H9 (cell line): ENCODE measurements around the gene SCN10A. TPM values are rescaled to one million over a fixed set of nuclear protein-coding genes. Genes with fewer than 3 reads are reported as not detected.

Source experiments
- DNase-seq: peaks from one replicate; pipeline ENCODE4 v3.0.0-alpha.2; 2017
- H2AFZ ChIP-seq: one replicate; pipeline ENCODE4 v1.6.1; 2013; ENCODE audit warnings: mild to moderate bottlenecking, low read length, control low read depth, moderate library complexity
- H2AK5ac ChIP-seq: 2 replicates; pipeline ENCODE4 v1.6.1; 2013; ENCODE audit warnings: low read length, control low read depth, mixed read lengths; ENCODE audit not compliant: insufficient read length
- H2BK120ac ChIP-seq: one replicate; pipeline ENCODE4 v1.6.1; 2013; ENCODE audit warnings: low read depth, mild to moderate bottlenecking, low read length, control low read depth, inconsistent platforms; ENCODE audit not compliant: poor library complexity, severe bottlenecking
- H2BK12ac ChIP-seq: 2 replicates; pipeline ENCODE4 v1.6.1; 2013; ENCODE audit warnings: low read length, control low read depth, mixed read lengths, low read depth; ENCODE audit not compliant: insufficient read length
- H2BK15ac ChIP-seq: 2 replicates; pipeline ENCODE4 v1.6.1; 2013; ENCODE audit warnings: low read depth, low read length, control low read depth
- H2BK20ac ChIP-seq: one replicate; pipeline ENCODE4 v1.6.1; 2013; ENCODE audit warnings: low read depth, mild to moderate bottlenecking, low read length, control low read depth, inconsistent platforms; ENCODE audit not compliant: poor library complexity, severe bottlenecking
- H2BK5ac ChIP-seq: 2 replicates; pipeline ENCODE4 v1.6.1; 2013; ENCODE audit warnings: low read length, control low read depth, mixed read lengths; ENCODE audit not compliant: insufficient read length
- H3K14ac ChIP-seq: 2 replicates; pipeline ENCODE4 v1.6.1; 2013; ENCODE audit warnings: low read length, control low read depth; ENCODE audit not compliant: insufficient read depth
- H3K18ac ChIP-seq: 2 replicates; pipeline ENCODE4 v1.6.1; 2013; ENCODE audit warnings: low read depth, mild to moderate bottlenecking, mixed read lengths, low read length, control low read depth; ENCODE audit not compliant: insufficient read length
- H3K23ac ChIP-seq: 2 replicates; pipeline ENCODE4 v1.6.1; 2013; ENCODE audit warnings: low read length, control low read depth, mixed read lengths, low read depth; ENCODE audit not compliant: insufficient read length
- H3K23me2 ChIP-seq: 2 replicates; pipeline ENCODE4 v1.6.1; 2013; ENCODE audit warnings: low read depth, mild to moderate bottlenecking, mixed read lengths, low read length, control low read depth; ENCODE audit not compliant: insufficient read length, poor library complexity, severe bottlenecking
- H3K27ac ChIP-seq: 2 replicates; pipeline ENCODE4 v1.5.1; 2013; ENCODE audit warnings: low read length, control low read depth, mixed read lengths, low read depth; ENCODE audit not compliant: insufficient read length
- H3K27me3 ChIP-seq: 2 replicates; pipeline ENCODE4 v1.6.1; 2013; ENCODE audit warnings: low read length, control low read depth, inconsistent platforms; ENCODE audit not compliant: insufficient read depth
- H3K4ac ChIP-seq: 2 replicates; pipeline ENCODE4 v1.6.1; 2013; ENCODE audit warnings: low read depth, mild to moderate bottlenecking, control low read depth, inconsistent platforms, low read length, moderate library complexity
- H3K4me1 ChIP-seq: 2 replicates; pipeline ENCODE4 v1.6.1; 2013; ENCODE audit warnings: low read length, control low read depth, inconsistent platforms; ENCODE audit not compliant: insufficient read depth
- H3K4me2 ChIP-seq: 2 replicates; pipeline ENCODE4 v1.6.1; 2013; ENCODE audit warnings: low read length, control low read depth, mixed read lengths; ENCODE audit not compliant: insufficient read length, insufficient read depth
- H3K56ac ChIP-seq: 2 replicates; pipeline ENCODE4 v1.6.1; 2013; ENCODE audit warnings: low read depth, mild to moderate bottlenecking, mixed read lengths, low read length, control low read depth; ENCODE audit not compliant: insufficient read length
- H3K79me1 ChIP-seq: 2 replicates; pipeline ENCODE4 v1.6.1; 2013; ENCODE audit warnings: low read depth, mild to moderate bottlenecking, moderate library complexity, low read length, control low read depth, inconsistent platforms; ENCODE audit not compliant: insufficient read depth, poor library complexity, severe bottlenecking
- H3K79me2 ChIP-seq: 2 replicates; pipeline ENCODE4 v1.6.1; 2013; ENCODE audit warnings: low read length, control low read depth, inconsistent platforms; ENCODE audit not compliant: insufficient read depth
- H3K9ac ChIP-seq: 2 replicates; pipeline ENCODE4 v1.6.1; 2013; ENCODE audit warnings: low read length, control low read depth, mixed read lengths; ENCODE audit not compliant: insufficient read length; ENCODE audit errors: extremely low read depth
- H3K9me3 ChIP-seq: one replicate; pipeline ENCODE4 v1.6.1; 2013; ENCODE audit warnings: low read depth, low read length, inconsistent platforms; ENCODE audit not compliant: control insufficient read depth
- H3T11ph ChIP-seq: one replicate; pipeline ENCODE4 v1.6.1; 2013; ENCODE audit warnings: mild to moderate bottlenecking, low read length, control low read depth, inconsistent platforms
- H4K20me1 ChIP-seq: one replicate; pipeline ENCODE4 v1.6.1; 2013; ENCODE audit not compliant: control insufficient read depth, insufficient read length, insufficient read depth
- H4K5ac ChIP-seq: 2 replicates; pipeline ENCODE4 v1.6.1; 2013; ENCODE audit warnings: low read depth, mild to moderate bottlenecking, mixed read lengths, low read length, control low read depth; ENCODE audit not compliant: insufficient read length
- H4K8ac ChIP-seq: replicated peaks from 2 replicates; pipeline ENCODE4 v1.6.1; 2013; ENCODE audit warnings: low read length, control low read depth, mixed read lengths, low read depth; ENCODE audit not compliant: insufficient read length
- H4K91ac ChIP-seq: 2 replicates; pipeline ENCODE4 v1.6.1; 2013; ENCODE audit warnings: low read depth, mild to moderate bottlenecking, moderate library complexity, mixed read lengths, low read length, control low read depth; ENCODE audit not compliant: insufficient read length
- H3K27ac Mint-ChIP-seq, 3 experiments: 2 replicates in 2 of 3; 3 replicates in 1 of 3; pipeline ENCODE4 v1.8.0; 2020 to 2021; ENCODE audit warnings: mixed read lengths in 3 of 3, mild to moderate bottlenecking in 1 of 3, moderate library complexity in 1 of 3
- H3K27me3 Mint-ChIP-seq: 2 replicates; pipeline ENCODE4 v1.8.0; 2021; ENCODE audit warnings: low read depth, mild to moderate bottlenecking, moderate library complexity, mixed read lengths
- H3K36me3 Mint-ChIP-seq, 3 experiments: 2 replicates in 2 of 3; 3 replicates in 1 of 3; pipeline ENCODE4 v1.8.0; 2020 to 2021; ENCODE audit warnings: low read depth in 3 of 3, mixed read lengths in 3 of 3; ENCODE audit not compliant: insufficient read depth in 1 of 3
- H3K4me1 Mint-ChIP-seq, 2 experiments: 2 replicates each; pipeline ENCODE4 v1.8.0; 2020; ENCODE audit warnings: mixed read lengths in 2 of 2
- H3K4me3 Mint-ChIP-seq, 2 experiments: 2 replicates in 1 of 2; 3 replicates in 1 of 2; pipeline ENCODE4 v1.8.0; 2020 to 2021; ENCODE audit warnings: mild to moderate bottlenecking in 2 of 2, mixed read lengths in 2 of 2, moderate library complexity in 1 of 2
- H3K9me3 Mint-ChIP-seq, 2 experiments: 2 replicates in 1 of 2; 3 replicates in 1 of 2; pipeline ENCODE4 v1.8.0; 2020; ENCODE audit warnings: mild to moderate bottlenecking in 2 of 2, mixed read lengths in 2 of 2, moderate library complexity in 1 of 2
- CTCF ChIP-seq: fragments of 200-600 bp; sonication (generic); conservative IDR thresholded peaks from 3 replicates; pipeline ENCODE4 v1.8.0; 2021; ENCODE audit warnings: antibody characterized with exemption, mild to moderate bottlenecking
- WGBS: extraction: QIAGEN DNeasy Blood & Tissue Kit; methylation state at CpG from one replicate; pipeline ENCODE4 v1.1.7; 2013; ENCODE audit warnings: missing lambda C conversion rate, low lambda C conversion rate, mixed read lengths; ENCODE audit not compliant: insufficient read length; ENCODE audit errors: extremely low coverage; 5-methylcytosine and 5-hydroxymethylcytosine counted together
- total RNA-seq: library from RNA; stranded (reverse); gene quantifications from 2 replicates; pipeline ENCODE4 v1.2.1, GENCODE V29; 2021

SCN10A gene
- total RNA-seq, 1 experiment from 2014 or later, result not detected

- H2BK15ac ChIP-seq, result no peak overlapping the region
- H3K79me2 ChIP-seq, result no peaks in the 10 kb centered on the region
- no peak overlapping the region for H4K91ac ChIP-seq
- H3K27me3 ChIP-seq, result no peaks in the 10 kb centered on the region
- no peaks in the 10 kb centered on the region for H3K9me3 Mint-ChIP-seq
- no peak overlapping the region for H3K18ac ChIP-seq
- H3K56ac ChIP-seq, result no peak overlapping the region
- no peak overlapping the region for H2AK5ac ChIP-seq
- no peak overlapping the region for H3K23ac ChIP-seq
- no peak overlapping the region for H3T11ph ChIP-seq
- no peak overlapping the region for H3K4me3 Mint-ChIP-seq
- H2AFZ ChIP-seq, result no peak overlapping the region
- TF ChIP-seq CTCF, result peak; percentile 56; the same call in 2 of the 3 replicates
- H3K23me2 ChIP-seq, result no peaks in the 10 kb centered on the region
- H2BK20ac ChIP-seq, result no peak overlapping the region
- H3K14ac ChIP-seq, result no peak overlapping the region
- H3K4me1 ChIP-seq, result no peaks in the 10 kb centered on the region
- no peaks in the 10 kb centered on the region for H3K9me3 ChIP-seq
- no peaks in the 10 kb centered on the region; the same call in 1 of the 2 replicates for H3K27me3 Mint-ChIP-seq
- H3K27ac Mint-ChIP-seq, result no peak overlapping the region
- H3K9ac ChIP-seq, result no peak overlapping the region
- WGBS, result no CpG with 5 or more reads among the region's 2 CpGs
- H3K36me3 Mint-ChIP-seq, result no peaks in the 10 kb centered on the region
- H3K79me1 ChIP-seq, result no peaks in the 10 kb centered on the region
- no peak overlapping the region for H4K5ac ChIP-seq
- H4K8ac ChIP-seq, result no peak overlapping the region
- H3K4me2 ChIP-seq, result no peak overlapping the region
- H4K20me1 ChIP-seq, result no peaks in the 10 kb centered on the region
- no peak overlapping the region for H2BK120ac ChIP-seq
- H3K27ac ChIP-seq, result no peak overlapping the region
- DNase-seq, result no peak
- H3K4ac ChIP-seq, result no peak overlapping the region
- H3K4me1 Mint-ChIP-seq, result no peaks in the 10 kb centered on the region
- H2BK12ac ChIP-seq, result no peak overlapping the region
- H2BK5ac ChIP-seq, result no peak overlapping the region
Measured at GRCh38 chr3:38843898-38844297, 27.9 kb upstream of the SCN10A start.
